Ovary (tissue), 9 donors: ENCODE results near the gene LAMA2. TPM values are rescaled to one million over a fixed set of nuclear protein-coding genes. Genes with fewer than 3 reads are reported as not detected.

Experiments
- DNase-seq, 5 donors: peaks; one replicate each; pipeline ENCODE4 v3.0.0-alpha.2; 2019 to 2020
- H3K27ac ChIP-seq, 2 donors: fragments of 200-600 bp; one replicate each; pipeline versions ENCODE4 v1.5.1 to v1.8.0; 2019 to 2022
- H3K27me3 ChIP-seq: fragments of 200-600 bp; one replicate; pipeline ENCODE4 v1.8.0; 2022
- H3K36me3 ChIP-seq: fragments of 200-600 bp; sonication (generic); one replicate; pipeline ENCODE4 v1.5.1; 2019
- H3K4me1 ChIP-seq: one replicate; pipeline ENCODE4 v1.8.1; 2013; ENCODE audit warnings: mild to moderate bottlenecking, moderate library complexity; ENCODE audit not compliant: insufficient read depth
- H3K4me3 ChIP-seq: fragments of 200-600 bp; sonication (generic); one replicate; pipeline ENCODE4 v1.5.1; 2017
- H3K9me3 ChIP-seq, 2 donors: fragments of 200-600 bp in 1 of 2; sonication (generic) in 1 of 2; one replicate each; pipeline versions ENCODE4 v1.5.1 to v1.8.1; 2013 to 2019; ENCODE audit warnings: mild to moderate bottlenecking in 1 of 2, moderate library complexity in 1 of 2
- CTCF ChIP-seq, 3 donors: fragments of 450-650 bp in 2 of 3; fragments of 200-600 bp in 1 of 3; IDR thresholded peaks; one replicate each; pipeline versions ENCODE4 v1.5.1 to v1.8.0; 2016 to 2022; ENCODE audit warnings: antibody characterized with exemption in 3 of 3, mild to moderate bottlenecking in 1 of 3
- EP300 ChIP-seq: sonication (generic); formaldehyde crosslinking; IDR thresholded peaks from one replicate; pipeline ENCODE4 v1.6.1; 2017; ENCODE audit warnings: antibody characterized with exemption
- POLR2A ChIP-seq: fragments of 450-650 bp; IDR thresholded peaks from one replicate; pipeline ENCODE4 v1.6.1; 2017; ENCODE audit warnings: antibody characterized with exemption, mild to moderate bottlenecking, moderate library complexity
- WGBS, 3 donors: extraction: QIAGEN DNeasy Blood & Tissue Kit in 1 of 3; methylation state at CpG; one replicate each; pipeline versions ENCODE4 v1.1.5 to v1.1.7; 2013 to 2017; 5-methylcytosine and 5-hydroxymethylcytosine counted together
- intact Hi-C, 4 donors: fragments of 100-400 bp; cut with DNase I; formaldehyde crosslinking; loops; one replicate each; pipeline versions ENCODE4 v1.11.0 to v1.15.1; 2022 to 2023
- polyA plus RNA-seq, 2 donors: library from polyadenylated mRNA; stranded (reverse); fragments of 200-250 nt in 1 of 2; fragments of 350-450 nt in 1 of 2; fragmentation: Illumina TruSeq in 1 of 2; extraction: RNeasy Lipid Tissue Mini Kit (QIAGEN cat#74804) in 1 of 2; gene quantifications; one replicate each; pipeline ENCODE4 v1.2.3, GENCODE V29; 2013 to 2014
- total RNA-seq, 7 donors: library from RNA; depleted of rRNA in 2 of 7; stranded (reverse); fragments of >200 nt in 2 of 7; fragmentation: NEBNext Ultra II Directional in 3 of 7; extraction: Animal tissue kit (Norgen Biotek cat#: 25700) in 3 of 7; gene quantifications; one replicate each; pipeline versions ENCODE4 v1.1.0 to v1.2.4, GENCODE V29; 2016 to 2023
- donor health status: DM: no; HTN: no; CAD: no; lungs with moderate emphysema.
- donor health status: DM: no; HTN: no; CAD: no.
- donor health status: Bipolar disorder and iron deficiency.
- donor health status: DM: yes; HTN: yes; CAD: no.
- donor health status: DM: no; HTN: no; CAD: no.
- donor health status: DM: yes; HTN: yes; CAD: no.

LAMA2 gene
- total and polyA plus RNA-seq, 9 donors = 42.5 to 226 (median 121) TPM

- Histone ChIP-seq H3K36me3 (no peaks in the 10 kb centered on the region), H3K4me1 (no peaks in the 10 kb centered on the region), H3K9me3 (no peaks in the 10 kb centered on the region), H3K27me3 (no peaks in the 10 kb centered on the region), H3K4me3 (no peak overlapping the region), H3K27ac (peak overlapping the region in 1 of 2 donors; percentile 44)
- TF ChIP-seq POLR2A = no peak
- no peak for TF ChIP-seq EP300
- no peak for TF ChIP-seq CTCF (IDR thresholded peaks at IDR 0.05)
- DNase-seq = no peak
- 5 to 12% (median 8%) methylated on average over 4 of the region's 4 CpGs for whole genome bisulfite sequencing, 3 donors
- intact Hi-C loops = no loop called here
Measured at GRCh38 chr6:129236001-129236517, 353.1 kb downstream of the LAMA2 start.

GRCh38 chr6:129238991-129239390, 356.1 kb downstream of the LAMA2 start:
- H3K27ac ChIP-seq = no peak overlapping the region
- peaks cover 2% of the 10 kb centered on the region for H3K4me1 ChIP-seq
- WGBS, 3 donors = 11 to 50% (median 42%) methylated on average over 1 of the region's 1 CpG
- TF ChIP-seq POLR2A = no peak
- TF ChIP-seq CTCF (IDR thresholded peaks at IDR 0.05) = no peak
- no peak for TF ChIP-seq EP300
- no peaks in the 10 kb centered on the region for H3K36me3 ChIP-seq
- intact Hi-C loops = no loop called here
- H3K4me3 ChIP-seq = no peak overlapping the region
- DNase-seq = no peak
- H3K27me3 ChIP-seq = no peaks in the 10 kb centered on the region
- H3K9me3 ChIP-seq = no peaks in the 10 kb centered on the region

- TF ChIP-seq CTCF (IDR thresholded peaks at IDR 0.05) (no peak), EP300 (no peak), POLR2A (no peak)
- Histone ChIP-seq H3K27ac (no peak overlapping the region), H3K4me3 (no peak overlapping the region), H3K27me3 (no peaks in the 10 kb centered on the region), H3K4me1 (peaks cover 2% of the 10 kb centered on the region), H3K9me3 (no peaks in the 10 kb centered on the region), H3K36me3 (no peaks in the 10 kb centered on the region)
- intact Hi-C loops = no loop called here
- no peak for DNase-seq
- 95 to 98% (median 97%) methylated on average over 10 of the region's 10 CpGs for WGBS, 3 donors
Measured at GRCh38 chr6:129239825-129240491, 357.0 kb downstream of the LAMA2 start.

- no peaks in the 10 kb centered on the region for H3K36me3 ChIP-seq
- 96 to 97% (median 96%) methylated on average over 2 of the region's 2 CpGs for WGBS, 3 donors
- intact Hi-C loops = no loop called here
Measured at GRCh38 chr6:129240492-129240853, 357.5 kb downstream of the LAMA2 start.

More at GRCh38 chr6:129240492-129240853, 357.5 kb downstream of the LAMA2 start:
- Histone ChIP-seq H3K9me3 (no peaks in the 10 kb centered on the region), H3K27me3 (no peaks in the 10 kb centered on the region), H3K4me3 (no peak overlapping the region), H3K4me1 (peaks cover 2% of the 10 kb centered on the region), H3K27ac (no peak overlapping the region)
- no peak for DNase-seq
- TF ChIP-seq POLR2A = no peak
- TF ChIP-seq CTCF (IDR thresholded peaks at IDR 0.05) = no peak
- TF ChIP-seq EP300 = no peak
